ENCODE data around the gene KATNIP. TPM values are rescaled to one million over a fixed set of nuclear protein-coding genes. Genes with fewer than 3 reads are reported as not detected.

Gene KATNIP
- total RNA-seq, 2 experiments from 2014 or later = 9.6 to 11.5 TPM

GRCh38 chr16:27506771-27507170 lies 43.2 kb upstream of the KATNIP start:
- no peak for DNase-seq
- Mint-ChIP-seq H3K36me3 (ENCODE audit: low read depth) (peaks cover 27% of the 10 kb centered on the region), H3K27me3 (no peaks in the 10 kb centered on the region), H3K27ac (no peak overlapping the region), H3K4me1 (ENCODE audit: low read depth) (no peaks in the 10 kb centered on the region), H3K9me3 (no peaks in the 10 kb centered on the region), H3K4me3 (no peak overlapping the region)
- ChIA-PET CTCF (no interaction called here), POLR2A (no interaction called here)
- no peak for TF ChIP-seq CTCF (IDR thresholded peaks at IDR 0.05)
- ATAC-seq = no peak
- intact Hi-C loops (cut with micrococcal nuclease) = no loop called here

GRCh38 chr16:27508476-27508875 lies 41.5 kb upstream of the KATNIP start:
- Mint-ChIP-seq H3K36me3 (ENCODE audit: low read depth) (peaks cover 24% of the 10 kb centered on the region), H3K27me3 (no peaks in the 10 kb centered on the region), H3K9me3 (no peaks in the 10 kb centered on the region), H3K4me1 (ENCODE audit: low read depth) (no peaks in the 10 kb centered on the region), H3K4me3 (no peak overlapping the region), H3K27ac (no peak overlapping the region)
- CTCF ChIA-PET = no interaction called here
- no peak for DNase-seq
- POLR2A ChIA-PET = no interaction called here
- no peak for ATAC-seq
- intact Hi-C loops (cut with micrococcal nuclease) = no loop called here
- no peak for TF ChIP-seq CTCF (IDR thresholded peaks at IDR 0.05)

GRCh38 chr16:27511657-27512448 lies 38.1 kb upstream of the KATNIP start:
- intact Hi-C loops (cut with micrococcal nuclease) = no loop called here
- Mint-ChIP-seq H3K9me3 (no peaks in the 10 kb centered on the region), H3K4me1 (ENCODE audit: low read depth) (no peaks in the 10 kb centered on the region), H3K4me3 (no peak overlapping the region), H3K36me3 (ENCODE audit: low read depth) (peaks cover 11% of the 10 kb centered on the region), H3K27ac (no peak overlapping the region), H3K27me3 (no peaks in the 10 kb centered on the region)
- ATAC-seq (no peak), DNase-seq (no peak)
- CTCF ChIA-PET = interaction anchor here (1.2 to 1.3 kb wide), 3 partner anchors 8 to 332 kb away, joined by 3 to 4 read pairs (median 3); no protein-coding TSS in a partner anchor
- TF ChIP-seq CTCF (IDR thresholded peaks at IDR 0.05) = no peak
- POLR2A ChIA-PET = no interaction called here

- no peaks in the 10 kb centered on the region for H3K9me3 Mint-ChIP-seq
- intact Hi-C loops (cut with micrococcal nuclease) = no loop called here
- no peaks in the 10 kb centered on the region for H3K27me3 Mint-ChIP-seq
- ATAC-seq = no peak
- no peak for TF ChIP-seq CTCF (IDR thresholded peaks at IDR 0.05)
- H3K4me3 Mint-ChIP-seq = no peak overlapping the region
- H3K36me3 Mint-ChIP-seq (ENCODE audit: low read depth) = peaks cover 9% of the 10 kb centered on the region
- DNase-seq = no peak
- ChIA-PET POLR2A (no interaction called here), CTCF (interaction anchor here (1.1 to 2.5 kb wide), 5 partner anchors 11 to 110 kb away, joined by 3 to 12 read pairs (median 11); partner anchors contain the start of genes GTF3C1 and KATNIP)
- no peaks in the 10 kb centered on the region for H3K4me1 Mint-ChIP-seq (ENCODE audit: low read depth)
- H3K27ac Mint-ChIP-seq = no peak overlapping the region
Observed at GRCh38 chr16:27514806-27515205, 35.1 kb upstream of the KATNIP start.

GRCh38 chr16:27515874-27516353 lies 34.0 kb upstream of the KATNIP start:
- TF ChIP-seq CTCF (IDR thresholded peaks at IDR 0.05) = peak; percentile 66
- CTCF ChIA-PET = interaction anchor here (0.6 to 2.5 kb wide), 8 partner anchors 11 to 109 kb away, joined by 3 to 12 read pairs (median 6); partner anchors contain the start of genes GTF3C1 and KATNIP
- H3K9me3 Mint-ChIP-seq = no peaks in the 10 kb centered on the region
- intact Hi-C loops (cut with micrococcal nuclease) = no loop called here
- no peaks in the 10 kb centered on the region for H3K27me3 Mint-ChIP-seq
- peaks cover 7% of the 10 kb centered on the region for H3K36me3 Mint-ChIP-seq (ENCODE audit: low read depth)
- peak; percentile 82 for ATAC-seq
- no peak overlapping the region for H3K4me3 Mint-ChIP-seq
- peak; percentile 49 for DNase-seq
- H3K4me1 Mint-ChIP-seq (ENCODE audit: low read depth) = no peaks in the 10 kb centered on the region
- H3K27ac Mint-ChIP-seq = no peak overlapping the region
- POLR2A ChIA-PET = no interaction called here
